HG02623 (cell line): Measurements from ENCODE around the gene BZW1.

Source experiments
- ATAC-seq: cut with Tn5 transposase; IDR thresholded peaks from one replicate; pipeline ENCODE4 v1.9.1; 2021; ENCODE audit warnings: moderate library complexity; ENCODE audit not compliant: unreplicated experiment

The BZW1 gene

GRCh38 chr2:200829258-200829655 lies 17.5 kb downstream of the BZW1 start:
- ATAC-seq: no peak

DNA sequence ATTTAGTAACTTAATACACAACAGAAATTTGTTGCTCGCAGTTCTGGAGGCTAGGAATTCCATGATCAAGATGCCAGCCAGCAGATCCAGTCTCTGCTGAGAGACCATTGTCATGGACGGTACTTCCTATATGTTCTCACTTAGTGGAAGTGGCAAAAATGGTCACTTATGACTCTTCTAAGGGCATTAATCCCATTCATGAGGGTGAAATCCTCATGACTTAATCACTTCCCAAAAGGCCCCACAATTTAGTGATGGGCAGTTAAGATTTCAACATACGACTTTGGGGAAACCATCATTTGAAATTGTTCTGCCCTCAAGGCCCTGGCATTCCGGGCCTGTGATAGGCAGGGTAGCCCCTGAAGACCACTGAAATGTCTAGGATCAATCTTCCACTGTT lies 23.0 kb downstream of the BZW1 start:
- no peak for ATAC-seq

- ATAC-seq: no peak
These were observed 27.8 kb downstream of the BZW1 start for GRCh38 chr2:200839513-200839912.

GRCh38 chr2:200843993-200844948 lies 32.6 kb downstream of the BZW1 start:
- no peak for ATAC-seq

- ATAC-seq: no peak
These were observed 33.5 kb downstream of the BZW1 start for GRCh38 chr2:200845194-200845593.

- ATAC-seq: no peak
These were observed 34.1 kb downstream of the BZW1 start for GRCh38 chr2:200845669-200846325.

- no peak for ATAC-seq
These were observed 35.6 kb downstream of the BZW1 start for GRCh38 chr2:200847269-200847668.

DNA sequence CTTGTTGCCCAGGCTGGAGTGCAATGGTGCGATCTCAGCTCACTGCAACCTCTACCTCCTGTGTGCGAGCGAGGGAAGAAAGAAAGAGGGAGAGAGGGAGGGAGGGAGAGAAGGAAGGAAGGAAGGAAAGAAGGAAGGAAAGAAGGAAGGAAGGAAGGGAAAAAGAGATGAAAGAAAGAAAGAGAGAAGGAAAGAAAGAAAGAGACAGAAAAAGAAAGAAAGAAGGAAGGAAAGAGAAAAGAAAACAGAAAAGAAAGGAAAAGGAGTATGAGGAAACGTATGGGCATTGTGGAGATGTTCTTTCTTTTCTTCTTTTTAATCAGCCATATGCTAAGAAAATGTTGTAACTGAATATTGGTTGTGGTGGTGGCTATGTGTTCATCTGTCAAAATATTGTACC lies 36.2 kb downstream of the BZW1 start:
- no peak for ATAC-seq

DNA sequence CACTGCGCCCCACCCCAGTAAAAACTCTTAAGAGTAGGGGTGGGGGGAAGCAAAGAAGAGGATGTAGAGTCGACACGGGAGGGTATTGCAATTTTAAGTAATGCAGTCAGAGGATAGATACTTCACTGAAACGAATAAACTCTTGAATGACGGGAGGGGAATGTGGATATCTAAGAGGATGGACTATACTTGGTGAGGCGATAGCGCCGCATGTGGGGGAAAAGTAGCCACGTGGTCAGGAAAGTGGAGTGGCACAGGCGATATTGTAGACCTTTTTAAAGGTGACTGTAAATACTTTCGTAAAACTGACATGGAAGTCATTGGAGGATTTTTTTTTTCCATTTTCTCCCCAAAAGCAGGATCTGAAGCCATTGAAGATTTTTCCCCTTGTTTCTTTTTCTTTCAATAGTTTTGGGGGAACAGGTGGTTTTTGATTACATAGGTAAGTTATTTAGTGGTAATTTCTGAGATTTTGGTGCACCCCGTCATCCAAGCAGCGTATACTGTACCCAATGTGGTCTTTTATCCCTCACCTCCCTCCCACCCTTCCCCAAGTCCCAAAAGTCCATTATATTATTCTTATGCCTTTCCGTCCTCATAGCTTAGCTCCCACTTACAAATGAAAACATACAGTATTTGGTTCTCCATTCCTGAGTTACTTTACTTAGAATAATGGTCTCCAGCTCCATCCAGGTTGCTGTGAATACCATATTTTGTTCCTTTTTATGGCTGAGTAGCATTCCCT lies 39.0 kb downstream of the BZW1 start:
- no peak for ATAC-seq

DNA sequence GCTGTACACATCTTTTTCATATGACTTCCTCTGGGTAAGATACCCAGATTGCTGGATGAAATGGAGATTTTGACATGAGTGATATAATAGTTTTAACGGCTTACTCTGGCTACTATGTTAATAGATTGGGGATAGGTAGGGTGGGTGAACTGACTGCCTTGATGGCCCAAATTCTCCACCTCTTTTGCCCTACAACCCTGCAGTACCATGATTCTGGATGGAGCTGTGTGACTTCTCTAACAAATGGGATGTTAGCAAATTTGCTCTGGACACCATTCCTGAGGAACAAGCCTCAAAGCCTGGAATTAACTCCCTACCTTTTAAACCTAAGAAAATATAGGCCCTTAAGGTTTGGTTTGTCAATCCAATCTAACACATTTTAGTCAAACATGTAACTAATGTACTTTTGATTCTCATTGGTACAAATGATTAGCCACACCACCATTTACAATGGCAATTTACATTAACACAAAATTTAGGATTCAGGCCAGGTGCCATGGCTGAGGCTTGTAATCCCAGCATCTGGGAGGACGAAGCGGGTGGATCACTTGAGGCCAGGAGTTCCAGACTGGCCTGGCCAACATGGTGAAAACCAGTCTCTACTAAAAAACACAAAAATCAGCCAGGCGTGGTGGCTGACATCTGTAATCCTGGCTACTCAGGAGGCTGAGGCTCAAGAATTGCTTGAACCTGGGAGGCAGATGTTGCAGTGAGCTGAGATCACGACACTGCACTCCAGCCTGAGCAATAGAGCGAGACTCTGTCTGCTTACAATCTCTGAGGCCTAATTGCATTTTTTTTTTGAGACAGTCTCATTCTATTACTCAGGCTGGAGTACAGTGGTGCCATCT lies 39.9 kb downstream of the BZW1 start:
- ATAC-seq: no peak

GRCh38 chr2:200852605-200853004 lies 40.9 kb downstream of the BZW1 start:
- no peak for ATAC-seq

DNA sequence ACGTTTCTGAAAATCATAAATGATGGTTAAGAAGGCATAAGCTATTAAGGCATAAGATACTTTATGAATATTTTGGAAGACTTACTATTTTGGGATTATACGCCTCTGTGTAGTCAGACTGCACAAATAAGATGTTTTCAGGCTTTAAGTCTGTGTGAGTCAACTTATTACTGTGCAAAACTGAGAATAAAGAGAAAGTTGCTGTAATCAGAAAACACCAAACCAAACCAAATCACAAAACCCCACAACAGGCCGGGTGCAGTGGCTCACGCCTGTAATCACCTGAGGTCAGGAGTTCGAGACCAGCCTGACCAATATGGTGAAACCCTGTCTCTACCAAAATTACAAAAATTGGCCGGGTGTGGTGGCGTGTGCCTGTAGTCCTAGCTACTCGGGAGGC lies 45.1 kb downstream of the BZW1 start:
- no peak for ATAC-seq

GRCh38 chr2:200860092-200860795 lies 48.5 kb downstream of the BZW1 start:
- no peak for ATAC-seq

GRCh38 chr2:200861617-200862155 lies 50.0 kb downstream of the BZW1 start:
- no peak for ATAC-seq

GRCh38 chr2:200862532-200863000 lies 50.9 kb downstream of the BZW1 start:
- no peak for ATAC-seq

DNA sequence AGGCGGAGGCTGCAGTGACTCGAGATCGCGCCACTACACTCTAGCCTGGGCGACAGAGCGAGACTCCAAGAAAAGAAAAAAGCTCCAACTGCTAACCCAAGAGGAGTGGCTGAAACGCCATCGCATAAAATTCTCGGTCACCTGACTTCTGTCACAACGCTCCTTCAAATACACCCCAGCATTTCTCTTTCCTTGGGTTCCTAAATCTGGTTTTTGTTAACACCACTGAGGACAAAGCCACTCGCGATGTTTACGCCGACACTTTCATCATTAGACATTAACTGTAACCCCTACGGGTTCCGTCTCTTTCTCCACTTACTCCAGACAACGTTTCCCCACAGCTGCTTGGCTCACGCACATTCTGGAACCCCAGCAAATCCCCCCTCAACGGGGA lies 52.1 kb downstream of the BZW1 start:
- ATAC-seq: peak; percentile 3

DNA sequence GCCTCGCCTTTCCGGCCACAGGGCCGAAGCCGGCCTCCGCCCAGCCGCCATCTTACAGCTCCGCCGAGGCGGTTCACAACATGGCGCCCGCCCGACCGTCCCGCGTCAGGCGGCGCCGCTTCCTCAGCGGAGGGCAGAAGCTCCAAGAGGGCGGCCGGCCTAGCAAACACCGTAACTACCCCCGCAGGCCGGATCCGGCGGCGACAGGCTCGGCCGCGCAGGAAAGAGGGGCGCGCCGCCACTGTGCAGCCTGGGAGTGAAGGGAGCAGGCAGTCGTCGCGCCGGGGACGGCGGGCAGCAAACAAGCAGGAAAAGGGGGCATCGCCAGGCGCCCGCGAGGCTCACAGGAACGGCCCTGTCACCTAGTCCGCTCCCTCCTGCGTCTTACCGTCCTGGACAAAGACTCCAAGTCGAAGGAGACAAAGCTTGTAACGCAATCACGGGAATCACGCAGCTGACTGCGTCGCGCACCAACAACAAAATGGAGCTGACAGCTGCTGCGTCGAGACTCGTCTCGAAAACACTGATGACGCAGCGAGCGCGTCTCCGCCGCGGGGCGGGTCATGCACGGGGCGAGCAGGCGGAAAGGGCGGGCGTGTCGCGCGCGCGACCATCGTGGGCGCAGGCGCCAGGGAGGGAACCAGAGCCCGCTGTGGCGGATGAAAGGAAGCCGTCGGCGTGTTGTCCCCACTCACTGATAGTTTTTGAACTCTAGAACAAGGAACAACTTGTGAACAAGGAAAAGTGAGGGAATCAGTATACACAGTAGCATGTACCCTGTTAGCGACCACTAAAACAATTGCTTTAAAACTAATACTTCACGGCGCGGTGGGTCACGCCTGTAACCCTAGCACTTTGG lies 52.7 kb downstream of the BZW1 start, which contains the start of gene CLK1:
Gene CLK1, minus strand, starts transcription at position 483 of the 859 bp plus-strand sequence. CDS start 2,796 bp downstream, outside the sequence.
- peak; percentile 82 for ATAC-seq

GRCh38 chr2:200869014-200869413 lies 57.3 kb downstream of the BZW1 start:
- no peak for ATAC-seq
